Measurements from ENCODE around the gene TMEM45A.
A peak's percentile ranks its signal among the peaks of the same experiment; 100 is the strongest.
"Not testable (repeated sequence)": the region's sequence is repeated elsewhere in the genome, so short reads cannot be mapped to it uniquely, and the experiment has no call there.

The TMEM45A gene

DNA sequence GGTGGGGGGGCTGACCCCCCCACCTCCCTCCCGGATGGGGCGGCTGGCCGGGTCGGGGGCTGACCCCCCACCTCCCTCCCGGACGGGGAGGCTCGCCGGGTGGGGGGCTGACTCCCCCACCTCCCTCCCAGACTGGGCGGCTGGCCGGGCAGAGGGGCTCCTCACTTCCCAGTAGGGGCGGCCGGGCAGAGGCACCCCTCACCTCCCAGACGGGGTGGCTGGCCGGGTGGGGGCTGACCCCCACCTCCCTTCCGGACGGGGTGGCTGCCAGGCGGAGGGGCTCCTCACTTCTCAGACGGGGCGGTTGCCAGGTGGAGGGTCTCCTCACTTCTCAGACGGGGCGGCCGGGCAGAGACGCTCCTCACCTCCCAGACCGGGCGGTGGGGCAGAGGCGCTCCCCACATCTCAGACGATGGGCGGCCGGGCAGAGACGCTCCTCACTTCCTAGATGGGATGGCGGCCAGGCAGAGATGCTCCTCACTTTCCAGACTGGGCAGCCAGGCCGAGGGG, 14.5 kb upstream of the TMEM45A start:
- not testable (repeated sequence) for ATAC-seq

GRCh38 chr3:100478521-100478920, 13.9 kb upstream of the TMEM45A start:
- not testable (repeated sequence) for ATAC-seq

DNA sequence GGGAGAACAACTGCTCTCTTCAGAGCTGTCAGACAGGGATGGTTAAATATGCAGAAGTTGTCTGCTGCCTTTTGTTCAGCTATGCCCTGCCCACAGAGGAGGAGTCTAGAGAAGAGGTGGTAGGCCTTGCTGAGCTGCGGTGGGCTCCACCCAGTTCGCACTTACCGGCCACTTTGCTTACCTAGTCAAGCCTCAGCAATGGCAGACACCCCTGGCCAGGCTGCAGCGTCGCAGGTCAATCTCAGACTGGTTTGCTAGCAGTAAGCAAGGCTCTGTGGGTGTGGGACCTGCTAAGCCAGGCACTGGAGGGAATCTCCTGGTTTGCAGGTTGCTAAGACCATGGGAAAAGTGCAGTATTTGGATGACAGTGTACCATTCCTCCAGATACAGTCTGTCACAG, 12.3 kb upstream of the TMEM45A start:
- no peak for ATAC-seq
- no peak for TF ChIP-seq ZFP30 (CRISPR knock-in tag; IDR thresholded peaks at IDR 0.05)
- TF ChIP-seq PPARA (CRISPR knock-in tag; IDR thresholded peaks at IDR 0.05; ENCODE audit: borderline replicate concordance): no peak
- TF ChIP-seq TCF4 (CRISPR knock-in tag; IDR thresholded peaks at IDR 0.05; ENCODE audit: borderline replicate concordance): no peak
- no peak for TF ChIP-seq TSHZ2 (CRISPR knock-in tag; IDR thresholded peaks at IDR 0.05)
- no peak for TF ChIP-seq ZNF8 (CRISPR knock-in tag; IDR thresholded peaks at IDR 0.05)
- TF ChIP-seq BACH2 (CRISPR knock-in tag; IDR thresholded peaks at IDR 0.05; ENCODE audit: borderline replicate concordance): no peak
- no peak for TF ChIP-seq ZNF70 (CRISPR knock-in tag; IDR thresholded peaks at IDR 0.05)
- TF ChIP-seq ZC3H10 (CRISPR knock-in tag; IDR thresholded peaks at IDR 0.05): no peak
- TF ChIP-seq ARNTL (CRISPR knock-in tag; IDR thresholded peaks at IDR 0.05; ENCODE audit: borderline replicate concordance, low read depth): no peak
- no peak for TF ChIP-seq ISL1 (CRISPR knock-in tag; IDR thresholded peaks at IDR 0.05)

DNA sequence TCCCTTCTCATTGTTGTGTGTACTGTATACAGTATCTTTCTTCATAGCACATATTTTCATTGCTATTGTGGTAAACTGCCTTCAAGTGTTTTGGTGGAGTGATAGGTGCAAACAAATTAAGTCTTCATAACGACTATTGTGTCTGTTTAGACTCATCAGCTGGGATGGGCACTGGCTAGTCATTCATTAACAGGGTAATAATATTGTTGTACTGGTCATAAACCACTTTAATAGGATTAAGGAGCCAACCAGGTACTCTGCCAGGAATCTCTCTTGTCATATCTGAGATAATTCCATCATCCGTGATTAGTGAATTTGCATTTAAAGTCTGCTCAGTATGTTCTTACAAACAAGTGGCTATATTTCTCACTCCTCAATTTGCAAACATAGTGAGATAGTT, 10.2 kb upstream of the TMEM45A start:
- ATAC-seq: no peak
- TF ChIP-seq CSDC2 (CRISPR knock-in tag; IDR thresholded peaks at IDR 0.05) (no peak), ISL1 (CRISPR knock-in tag; IDR thresholded peaks at IDR 0.05) (0 out of 2 replicates have a peak, but pooled peaks have one; percentile 33)

DNA sequence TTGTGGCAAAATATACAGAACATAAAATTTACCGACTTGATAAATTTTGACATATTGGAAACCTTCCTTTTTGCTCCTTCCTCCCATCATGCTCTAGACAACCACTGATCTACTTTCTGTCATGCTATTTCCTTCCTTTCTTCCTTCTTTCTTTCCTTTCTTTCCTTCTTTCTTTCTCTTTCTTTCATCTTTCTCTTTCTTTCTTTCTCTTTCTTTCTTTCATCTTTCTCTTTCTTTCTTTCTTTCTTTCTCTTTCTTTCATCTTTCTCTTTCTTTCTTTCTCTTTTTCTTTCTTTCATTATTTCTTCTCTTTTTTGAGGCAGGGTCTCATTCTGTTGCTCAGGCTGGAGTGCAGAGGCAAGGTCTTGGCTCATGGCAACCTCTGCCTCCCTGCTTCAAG, 8.9 kb upstream of the TMEM45A start:
- TF ChIP-seq SNAI2 (CRISPR knock-in tag; IDR thresholded peaks at IDR 0.05): no peak
- TF ChIP-seq ZNF8 (CRISPR knock-in tag; IDR thresholded peaks at IDR 0.05): no peak
- TF ChIP-seq ZC3H10 (CRISPR knock-in tag; IDR thresholded peaks at IDR 0.05): no peak
- ATAC-seq: no peak

DNA sequence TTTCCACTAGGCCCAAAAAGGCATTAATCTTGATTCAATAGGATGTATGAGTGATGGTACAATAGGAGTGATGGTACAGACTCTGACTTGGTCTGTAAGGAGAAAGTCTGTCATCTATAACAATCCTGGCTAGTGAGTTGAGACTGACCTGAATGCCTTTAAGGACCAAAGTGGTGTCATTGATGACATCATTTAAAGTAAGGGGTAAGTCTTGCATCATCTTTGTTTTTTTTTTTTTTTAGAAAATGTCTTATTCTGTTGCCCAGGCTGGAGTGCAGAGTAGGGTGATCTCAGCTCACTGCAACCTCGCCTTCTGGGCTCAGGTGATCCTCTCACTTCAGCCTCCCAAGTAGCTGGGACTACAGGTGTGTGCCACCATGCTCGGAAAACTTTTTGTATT, 5.6 kb upstream of the TMEM45A start:
- TF ChIP-seq ZFP30 (CRISPR knock-in tag; IDR thresholded peaks at IDR 0.05): no peak
- no peak for TF ChIP-seq SNAI2 (CRISPR knock-in tag; IDR thresholded peaks at IDR 0.05)
- no peak for TF ChIP-seq ARNTL (CRISPR knock-in tag; IDR thresholded peaks at IDR 0.05; ENCODE audit: borderline replicate concordance, low read depth)
- no peak for TF ChIP-seq GLIS3 (CRISPR knock-in tag; IDR thresholded peaks at IDR 0.05)
- TF ChIP-seq BACH2 (CRISPR knock-in tag; IDR thresholded peaks at IDR 0.05; ENCODE audit: borderline replicate concordance): no peak
- TF ChIP-seq OSR1 (CRISPR knock-in tag; IDR thresholded peaks at IDR 0.05): no peak
- no peak for TF ChIP-seq CSDC2 (CRISPR knock-in tag; IDR thresholded peaks at IDR 0.05)
- no peak for TF ChIP-seq PPARA (CRISPR knock-in tag; IDR thresholded peaks at IDR 0.05; ENCODE audit: borderline replicate concordance)
- no peak for ATAC-seq

- TF ChIP-seq ZNF70 (CRISPR knock-in tag; IDR thresholded peaks at IDR 0.05) (no peak), ISL1 (CRISPR knock-in tag; IDR thresholded peaks at IDR 0.05) (no peak)
- TF ChIP-seq, protein P1, sequence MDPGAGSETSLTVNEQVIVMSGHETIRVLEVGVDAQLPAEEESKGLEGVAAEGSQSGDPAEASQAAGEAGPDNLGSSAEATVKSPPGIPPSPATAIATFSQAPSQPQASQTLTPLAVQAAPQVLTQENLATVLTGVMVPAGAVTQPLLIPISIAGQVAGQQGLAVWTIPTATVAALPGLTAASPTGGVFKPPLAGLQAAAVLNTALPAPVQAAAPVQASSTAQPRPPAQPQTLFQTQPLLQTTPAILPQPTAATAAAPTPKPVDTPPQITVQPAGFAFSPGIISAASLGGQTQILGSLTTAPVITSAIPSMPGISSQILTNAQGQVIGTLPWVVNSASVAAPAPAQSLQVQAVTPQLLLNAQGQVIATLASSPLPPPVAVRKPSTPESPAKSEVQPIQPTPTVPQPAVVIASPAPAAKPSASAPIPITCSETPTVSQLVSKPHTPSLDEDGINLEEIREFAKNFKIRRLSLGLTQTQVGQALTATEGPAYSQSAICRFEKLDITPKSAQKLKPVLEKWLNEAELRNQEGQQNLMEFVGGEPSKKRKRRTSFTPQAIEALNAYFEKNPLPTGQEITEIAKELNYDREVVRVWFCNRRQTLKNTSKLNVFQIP (CRISPR knock-in tag; IDR thresholded peaks at IDR 0.05; ENCODE audit: borderline replicate concordance, low read depth): no peak
- no peak for ATAC-seq
These were observed 3.3 kb upstream of the TMEM45A start for GRCh38 chr3:100489118-100489517.

DNA sequence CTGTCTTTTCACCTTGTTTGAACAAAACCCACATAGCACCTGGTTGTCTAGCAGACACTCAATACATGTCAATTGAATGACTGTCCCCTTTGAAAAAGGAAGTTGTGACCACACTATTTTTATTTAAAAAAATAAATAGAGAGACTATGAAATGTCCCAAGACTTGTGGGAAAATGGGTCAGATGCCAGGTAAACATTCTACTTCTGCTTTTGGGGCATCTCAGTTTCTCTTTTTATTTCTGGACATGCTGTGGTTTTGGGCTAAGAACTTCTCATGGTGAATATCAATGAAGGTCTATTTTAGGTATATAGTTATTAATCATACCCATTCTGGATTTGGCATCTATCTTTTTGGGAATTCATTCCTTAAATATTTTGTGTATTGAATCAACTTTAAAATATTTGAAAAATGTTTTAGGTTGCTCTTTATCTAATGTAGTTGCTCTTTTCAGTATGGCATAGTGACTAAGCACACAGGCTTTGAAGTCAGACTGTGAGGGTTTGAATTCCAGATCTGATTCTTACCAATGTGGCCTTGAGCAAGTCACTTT, 4.4 kb downstream of the TMEM45A start:
- TF ChIP-seq ISL1 (CRISPR knock-in tag; IDR thresholded peaks at IDR 0.05) (peak; percentile 67), GLIS3 (CRISPR knock-in tag; IDR thresholded peaks at IDR 0.05) (no peak)
- no peak; the same call in 2 of the 3 replicates for ATAC-seq

Measured in SK-N-SH treated with all-trans-retinoic acid at 6 μM for 48 hours (cell line).